H9 (cell line): Measurements from ENCODE around the gene DCST2. TPM values are rescaled to one million over a fixed set of nuclear protein-coding genes. Genes with fewer than 3 reads are reported as not detected.

Experiments
- DNase-seq: peaks from one replicate; pipeline ENCODE4 v3.0.0-alpha.2; 2017
- H2AFZ ChIP-seq: one replicate; pipeline ENCODE4 v1.6.1; 2013; ENCODE audit warnings: mild to moderate bottlenecking, low read length, control low read depth, moderate library complexity
- H2AK5ac ChIP-seq: 2 replicates; pipeline ENCODE4 v1.6.1; 2013; ENCODE audit warnings: low read length, control low read depth, mixed read lengths; ENCODE audit not compliant: insufficient read length
- H2BK120ac ChIP-seq: one replicate; pipeline ENCODE4 v1.6.1; 2013; ENCODE audit warnings: low read depth, mild to moderate bottlenecking, low read length, control low read depth, inconsistent platforms; ENCODE audit not compliant: poor library complexity, severe bottlenecking
- H2BK12ac ChIP-seq: 2 replicates; pipeline ENCODE4 v1.6.1; 2013; ENCODE audit warnings: low read length, control low read depth, mixed read lengths, low read depth; ENCODE audit not compliant: insufficient read length
- H2BK15ac ChIP-seq: 2 replicates; pipeline ENCODE4 v1.6.1; 2013; ENCODE audit warnings: low read depth, low read length, control low read depth
- H2BK20ac ChIP-seq: one replicate; pipeline ENCODE4 v1.6.1; 2013; ENCODE audit warnings: low read depth, mild to moderate bottlenecking, low read length, control low read depth, inconsistent platforms; ENCODE audit not compliant: poor library complexity, severe bottlenecking
- H2BK5ac ChIP-seq: 2 replicates; pipeline ENCODE4 v1.6.1; 2013; ENCODE audit warnings: low read length, control low read depth, mixed read lengths; ENCODE audit not compliant: insufficient read length
- H3K14ac ChIP-seq: 2 replicates; pipeline ENCODE4 v1.6.1; 2013; ENCODE audit warnings: low read length, control low read depth; ENCODE audit not compliant: insufficient read depth
- H3K18ac ChIP-seq: 2 replicates; pipeline ENCODE4 v1.6.1; 2013; ENCODE audit warnings: low read depth, mild to moderate bottlenecking, mixed read lengths, low read length, control low read depth; ENCODE audit not compliant: insufficient read length
- H3K23ac ChIP-seq: 2 replicates; pipeline ENCODE4 v1.6.1; 2013; ENCODE audit warnings: low read length, control low read depth, mixed read lengths, low read depth; ENCODE audit not compliant: insufficient read length
- H3K23me2 ChIP-seq: 2 replicates; pipeline ENCODE4 v1.6.1; 2013; ENCODE audit warnings: low read depth, mild to moderate bottlenecking, mixed read lengths, low read length, control low read depth; ENCODE audit not compliant: insufficient read length, poor library complexity, severe bottlenecking
- H3K27ac ChIP-seq: 2 replicates; pipeline ENCODE4 v1.5.1; 2013; ENCODE audit warnings: low read length, control low read depth, mixed read lengths, low read depth; ENCODE audit not compliant: insufficient read length
- H3K27me3 ChIP-seq: 2 replicates; pipeline ENCODE4 v1.6.1; 2013; ENCODE audit warnings: low read length, control low read depth, inconsistent platforms; ENCODE audit not compliant: insufficient read depth
- H3K4ac ChIP-seq: 2 replicates; pipeline ENCODE4 v1.6.1; 2013; ENCODE audit warnings: low read depth, mild to moderate bottlenecking, control low read depth, inconsistent platforms, low read length, moderate library complexity
- H3K4me1 ChIP-seq: 2 replicates; pipeline ENCODE4 v1.6.1; 2013; ENCODE audit warnings: low read length, control low read depth, inconsistent platforms; ENCODE audit not compliant: insufficient read depth
- H3K4me2 ChIP-seq: 2 replicates; pipeline ENCODE4 v1.6.1; 2013; ENCODE audit warnings: low read length, control low read depth, mixed read lengths; ENCODE audit not compliant: insufficient read length, insufficient read depth
- H3K56ac ChIP-seq: 2 replicates; pipeline ENCODE4 v1.6.1; 2013; ENCODE audit warnings: low read depth, mild to moderate bottlenecking, mixed read lengths, low read length, control low read depth; ENCODE audit not compliant: insufficient read length
- H3K79me1 ChIP-seq: 2 replicates; pipeline ENCODE4 v1.6.1; 2013; ENCODE audit warnings: low read depth, mild to moderate bottlenecking, moderate library complexity, low read length, control low read depth, inconsistent platforms; ENCODE audit not compliant: insufficient read depth, poor library complexity, severe bottlenecking
- H3K79me2 ChIP-seq: 2 replicates; pipeline ENCODE4 v1.6.1; 2013; ENCODE audit warnings: low read length, control low read depth, inconsistent platforms; ENCODE audit not compliant: insufficient read depth
- H3K9ac ChIP-seq: 2 replicates; pipeline ENCODE4 v1.6.1; 2013; ENCODE audit warnings: low read length, control low read depth, mixed read lengths; ENCODE audit not compliant: insufficient read length; ENCODE audit errors: extremely low read depth
- H3K9me3 ChIP-seq: one replicate; pipeline ENCODE4 v1.6.1; 2013; ENCODE audit warnings: low read depth, low read length, inconsistent platforms; ENCODE audit not compliant: control insufficient read depth
- H3T11ph ChIP-seq: one replicate; pipeline ENCODE4 v1.6.1; 2013; ENCODE audit warnings: mild to moderate bottlenecking, low read length, control low read depth, inconsistent platforms
- H4K20me1 ChIP-seq: one replicate; pipeline ENCODE4 v1.6.1; 2013; ENCODE audit not compliant: control insufficient read depth, insufficient read length, insufficient read depth
- H4K5ac ChIP-seq: 2 replicates; pipeline ENCODE4 v1.6.1; 2013; ENCODE audit warnings: low read depth, mild to moderate bottlenecking, mixed read lengths, low read length, control low read depth; ENCODE audit not compliant: insufficient read length
- H4K8ac ChIP-seq: replicated peaks from 2 replicates; pipeline ENCODE4 v1.6.1; 2013; ENCODE audit warnings: low read length, control low read depth, mixed read lengths, low read depth; ENCODE audit not compliant: insufficient read length
- H4K91ac ChIP-seq: 2 replicates; pipeline ENCODE4 v1.6.1; 2013; ENCODE audit warnings: low read depth, mild to moderate bottlenecking, moderate library complexity, mixed read lengths, low read length, control low read depth; ENCODE audit not compliant: insufficient read length
- H3K27ac Mint-ChIP-seq, 3 experiments: 2 replicates in 2 of 3; 3 replicates in 1 of 3; pipeline ENCODE4 v1.8.0; 2020 to 2021; ENCODE audit warnings: mixed read lengths in 3 of 3, mild to moderate bottlenecking in 1 of 3, moderate library complexity in 1 of 3
- H3K27me3 Mint-ChIP-seq: 2 replicates; pipeline ENCODE4 v1.8.0; 2021; ENCODE audit warnings: low read depth, mild to moderate bottlenecking, moderate library complexity, mixed read lengths
- H3K36me3 Mint-ChIP-seq, 3 experiments: 2 replicates in 2 of 3; 3 replicates in 1 of 3; pipeline ENCODE4 v1.8.0; 2020 to 2021; ENCODE audit warnings: low read depth in 3 of 3, mixed read lengths in 3 of 3; ENCODE audit not compliant: insufficient read depth in 1 of 3
- H3K4me1 Mint-ChIP-seq, 2 experiments: 2 replicates each; pipeline ENCODE4 v1.8.0; 2020; ENCODE audit warnings: mixed read lengths in 2 of 2
- H3K4me3 Mint-ChIP-seq, 2 experiments: 2 replicates in 1 of 2; 3 replicates in 1 of 2; pipeline ENCODE4 v1.8.0; 2020 to 2021; ENCODE audit warnings: mild to moderate bottlenecking in 2 of 2, mixed read lengths in 2 of 2, moderate library complexity in 1 of 2
- H3K9me3 Mint-ChIP-seq, 2 experiments: 2 replicates in 1 of 2; 3 replicates in 1 of 2; pipeline ENCODE4 v1.8.0; 2020; ENCODE audit warnings: mild to moderate bottlenecking in 2 of 2, mixed read lengths in 2 of 2, moderate library complexity in 1 of 2
- WGBS: extraction: QIAGEN DNeasy Blood & Tissue Kit; methylation state at CpG from one replicate; pipeline ENCODE4 v1.1.7; 2013; ENCODE audit warnings: missing lambda C conversion rate, low lambda C conversion rate, mixed read lengths; ENCODE audit not compliant: insufficient read length; ENCODE audit errors: extremely low coverage; 5-methylcytosine and 5-hydroxymethylcytosine counted together
- total RNA-seq: library from RNA; stranded (reverse); gene quantifications from 2 replicates; pipeline ENCODE4 v1.2.1, GENCODE V29; 2021
- TF ChIP-seq, protein P1 (sequence below): fragments of 200-600 bp; sonication (generic); conservative IDR thresholded peaks from 3 replicates; pipeline ENCODE4 v1.8.0; 2021; ENCODE audit warnings: antibody characterized with exemption, mild to moderate bottlenecking

Gene DCST2
- total RNA-seq, 1 experiment from 2014 or later, result 0.35 TPM

- H2BK120ac ChIP-seq, result no peak overlapping the region
- H4K8ac ChIP-seq, result no peak overlapping the region
- H3K23me2 ChIP-seq, result no peaks in the 10 kb centered on the region
- H3K4ac ChIP-seq, result no peak overlapping the region
- no peak overlapping the region for H2BK5ac ChIP-seq
- TF ChIP-seq, protein P1, sequence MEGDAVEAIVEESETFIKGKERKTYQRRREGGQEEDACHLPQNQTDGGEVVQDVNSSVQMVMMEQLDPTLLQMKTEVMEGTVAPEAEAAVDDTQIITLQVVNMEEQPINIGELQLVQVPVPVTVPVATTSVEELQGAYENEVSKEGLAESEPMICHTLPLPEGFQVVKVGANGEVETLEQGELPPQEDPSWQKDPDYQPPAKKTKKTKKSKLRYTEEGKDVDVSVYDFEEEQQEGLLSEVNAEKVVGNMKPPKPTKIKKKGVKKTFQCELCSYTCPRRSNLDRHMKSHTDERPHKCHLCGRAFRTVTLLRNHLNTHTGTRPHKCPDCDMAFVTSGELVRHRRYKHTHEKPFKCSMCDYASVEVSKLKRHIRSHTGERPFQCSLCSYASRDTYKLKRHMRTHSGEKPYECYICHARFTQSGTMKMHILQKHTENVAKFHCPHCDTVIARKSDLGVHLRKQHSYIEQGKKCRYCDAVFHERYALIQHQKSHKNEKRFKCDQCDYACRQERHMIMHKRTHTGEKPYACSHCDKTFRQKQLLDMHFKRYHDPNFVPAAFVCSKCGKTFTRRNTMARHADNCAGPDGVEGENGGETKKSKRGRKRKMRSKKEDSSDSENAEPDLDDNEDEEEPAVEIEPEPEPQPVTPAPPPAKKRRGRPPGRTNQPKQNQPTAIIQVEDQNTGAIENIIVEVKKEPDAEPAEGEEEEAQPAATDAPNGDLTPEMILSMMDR, result no peak
- no peak overlapping the region for H2AFZ ChIP-seq
- no peak overlapping the region for H3K27ac ChIP-seq
- H3K4me1 Mint-ChIP-seq, result peaks cover 4 to 23% of the 10 kb centered on the region in 2 experiments
- H3K23ac ChIP-seq, result no peak overlapping the region
- no peaks in the 10 kb centered on the region for H3K27me3 ChIP-seq
- no peak overlapping the region for H2BK20ac ChIP-seq
- no peak overlapping the region for H3K4me2 ChIP-seq
- H3K4me3 Mint-ChIP-seq, result no peak overlapping the region
- H2BK12ac ChIP-seq, result no peak overlapping the region
- DNase-seq, result no peak
- H3K27me3 Mint-ChIP-seq, result peaks cover 17% of the 10 kb centered on the region
- no peaks in the 10 kb centered on the region for H3K36me3 Mint-ChIP-seq
- no peaks in the 10 kb centered on the region for H3K79me1 ChIP-seq
- no peak overlapping the region for H2AK5ac ChIP-seq
- no peaks in the 10 kb centered on the region for H4K20me1 ChIP-seq
- no peaks in the 10 kb centered on the region for H3K9me3 ChIP-seq
- H3K4me1 ChIP-seq, result no peaks in the 10 kb centered on the region
- H3K27ac Mint-ChIP-seq, result no peak overlapping the region
- no peak overlapping the region for H3K56ac ChIP-seq
- H3K9ac ChIP-seq, result no peak overlapping the region
- no peak overlapping the region for H2BK15ac ChIP-seq
- no peak overlapping the region for H3T11ph ChIP-seq
- no peak overlapping the region for H4K5ac ChIP-seq
- no peaks in the 10 kb centered on the region for H3K9me3 Mint-ChIP-seq
- no peak overlapping the region; the same call in 1 of the 2 replicates for H3K14ac ChIP-seq
- no peak overlapping the region for H3K18ac ChIP-seq
- WGBS, result no CpG with 5 or more reads among the region's 6 CpGs
- H3K79me2 ChIP-seq, result no peaks in the 10 kb centered on the region
- H4K91ac ChIP-seq, result no peak overlapping the region
Observed at GRCh38 chr1:155026588-155026987, 7.0 kb downstream of the DCST2 start.
